Mesodermal cell (in vitro differentiated cells): ENCODE measurements around the gene CCDC187.

Source experiments
- H3K27ac ChIP-seq: 2 replicates; pipeline ENCODE4 v1.7.0; 2013; ENCODE audit warnings: mild to moderate bottlenecking, low read depth, low read length, moderate library complexity; ENCODE audit not compliant: severe bottlenecking
- H3K36me3 ChIP-seq: 2 replicates; pipeline ENCODE4 v1.7.1; 2013; ENCODE audit warnings: mild to moderate bottlenecking, low read length, moderate library complexity; ENCODE audit not compliant: control insufficient read depth, insufficient read depth
- H3K4me1 ChIP-seq: one replicate; pipeline ENCODE4 v1.7.1; 2013; ENCODE audit warnings: mild to moderate bottlenecking, low read length; ENCODE audit not compliant: insufficient read depth, control insufficient read depth, poor library complexity, severe bottlenecking
- H3K4me3 ChIP-seq: 2 replicates; pipeline ENCODE4 v1.7.0; 2013; ENCODE audit warnings: low read length, control low read depth, mild to moderate bottlenecking; ENCODE audit not compliant: insufficient read depth, poor library complexity, severe bottlenecking; ENCODE audit errors: extremely low read depth
- H3K9me3 ChIP-seq: 2 replicates; pipeline ENCODE4 v1.7.1; 2013; ENCODE audit warnings: mild to moderate bottlenecking, low read length, moderate library complexity; ENCODE audit not compliant: control insufficient read depth
- WGBS, 2 experiments: methylation state at CpG; one replicate each; pipeline ENCODE4 v1.1.5; 2013; ENCODE audit warnings: missing lambda C conversion rate in 2 of 2; ENCODE audit not compliant: insufficient coverage in 2 of 2; 5-methylcytosine and 5-hydroxymethylcytosine counted together

CCDC187 gene

GRCh38 chr9:136345281-136346156 is 41.6 kb upstream of the CCDC187 start:
- Histone ChIP-seq H3K4me1 (peaks cover 17% of the 10 kb centered on the region), H3K9me3 (no peaks in the 10 kb centered on the region), H3K4me3 (no peak overlapping the region), H3K36me3 (peaks cover 26% of the 10 kb centered on the region), H3K27ac (peak overlapping the region; percentile 6)
- WGBS, 2 experiments: 67 to 76% methylated on average over 37 to 41 of the region's 43 CpGs

- Histone ChIP-seq H3K27ac (no peak overlapping the region), H3K4me3 (no peak overlapping the region), H3K36me3 (peaks cover 31% of the 10 kb centered on the region), H3K9me3 (no peaks in the 10 kb centered on the region), H3K4me1 (peaks cover 17% of the 10 kb centered on the region)
- 89 to 91% methylated on average over 20 of the region's 21 CpGs for WGBS, 2 experiments
Observed at GRCh38 chr9:136344544-136345280, 40.8 kb upstream of the CCDC187 start.

GRCh38 chr9:136343884-136344269 is 40.0 kb upstream of the CCDC187 start:
- Histone ChIP-seq H3K4me1 (peaks cover 17% of the 10 kb centered on the region), H3K9me3 (no peaks in the 10 kb centered on the region), H3K36me3 (peaks cover 31% of the 10 kb centered on the region), H3K4me3 (no peak overlapping the region), H3K27ac (no peak overlapping the region)
- 97 to 98% methylated on average over 22 to 24 of the region's 24 CpGs for WGBS, 2 experiments

GRCh38 chr9:136343121-136343883 is 39.4 kb upstream of the CCDC187 start:
- Histone ChIP-seq H3K27ac (peak overlapping the region; percentile 87), H3K36me3 (peaks cover 35% of the 10 kb centered on the region), H3K9me3 (no peaks in the 10 kb centered on the region), H3K4me3 (no peak overlapping the region), H3K4me1 (peaks cover 17% of the 10 kb centered on the region)
- 69 to 83% methylated on average over 18 to 23 of the region's 23 CpGs for WGBS, 2 experiments

- peaks cover 42% of the 10 kb centered on the region for H3K36me3 ChIP-seq
- peak overlapping the region; percentile 87 for H3K27ac ChIP-seq
- peaks cover 17% of the 10 kb centered on the region for H3K4me1 ChIP-seq
- H3K4me3 ChIP-seq: peak overlapping the region; percentile 8
- H3K9me3 ChIP-seq: no peaks in the 10 kb centered on the region
- WGBS, 2 experiments: 23 to 28% methylated on average over 38 to 47 of the region's 60 CpGs
Observed at GRCh38 chr9:136342181-136343120, 38.6 kb upstream of the CCDC187 start.

- peaks cover 17% of the 10 kb centered on the region for H3K4me1 ChIP-seq
- H3K36me3 ChIP-seq: peaks cover 48% of the 10 kb centered on the region
- peak overlapping the region; percentile 80 for H3K27ac ChIP-seq
- H3K9me3 ChIP-seq: no peaks in the 10 kb centered on the region
- H3K4me3 ChIP-seq: no peak overlapping the region
- 93 to 97% methylated on average over 9 of the region's 10 CpGs for WGBS, 2 experiments
Observed at GRCh38 chr9:136341769-136342168, 37.9 kb upstream of the CCDC187 start.

GRCh38 chr9:136341042-136341655 is 37.3 kb upstream of the CCDC187 start:
- Histone ChIP-seq H3K36me3 (peaks cover 54% of the 10 kb centered on the region), H3K4me3 (no peak overlapping the region), H3K4me1 (peaks cover 17% of the 10 kb centered on the region), H3K9me3 (no peaks in the 10 kb centered on the region), H3K27ac (no peak overlapping the region)
- WGBS, 2 experiments: 97 to 99% methylated on average over 13 of the region's 18 CpGs

- Histone ChIP-seq H3K9me3 (no peaks in the 10 kb centered on the region), H3K27ac (no peak overlapping the region), H3K4me1 (peaks cover 22% of the 10 kb centered on the region), H3K36me3 (peaks cover 54% of the 10 kb centered on the region), H3K4me3 (no peak overlapping the region)
- WGBS, 2 experiments: 99% methylated on average over 19 to 25 of the region's 28 CpGs
Observed at GRCh38 chr9:136340356-136341041, 36.6 kb upstream of the CCDC187 start.

GRCh38 chr9:136339958-136340310 is 36.0 kb upstream of the CCDC187 start:
- peaks cover 22% of the 10 kb centered on the region for H3K4me1 ChIP-seq
- H3K9me3 ChIP-seq: no peaks in the 10 kb centered on the region
- peaks cover 52% of the 10 kb centered on the region for H3K36me3 ChIP-seq
- H3K4me3 ChIP-seq: no peak overlapping the region
- no peak overlapping the region for H3K27ac ChIP-seq
- 89 to 100% methylated on average over 5 to 8 of the region's 12 CpGs for WGBS, 2 experiments
